ENCODE data around the gene RFWD3.
"Not testable (repeated sequence)": the region's sequence is repeated elsewhere in the genome, so short reads cannot be mapped to it uniquely, and the experiment has no call there.

Gene RFWD3

GRCh38 chr16:74659041-74659440 is 7.6 kb downstream of the RFWD3 start:
- H3K4me2 ChIP-seq (ENCODE audit: low read depth, low read length): no peak overlapping the region
- H3K36me3 ChIP-seq (replicated peaks; ENCODE audit: insufficient read depth, low read length): no peaks in the 10 kb centered on the region
- H2AFZ ChIP-seq (ENCODE audit: low read length): no peak overlapping the region
- peaks cover 93% of the 10 kb centered on the region for H3K79me2 ChIP-seq (ENCODE audit: low read length)
- no peaks in the 10 kb centered on the region for H3F3A ChIP-seq (ENCODE audit: insufficient read depth, low read length)
- no peak for DNase-seq
- H3K4me3 ChIP-seq (ENCODE audit: low read length): no peak overlapping the region
- H3K9me2 ChIP-seq (replicated peaks; ENCODE audit: insufficient read depth, low read length): no peaks in the 10 kb centered on the region
- no peaks in the 10 kb centered on the region for H3K27me3 ChIP-seq (replicated peaks; ENCODE audit: insufficient read depth, low read length)
- no peak overlapping the region for H3K27ac ChIP-seq (ENCODE audit: low read length)
- no peaks in the 10 kb centered on the region for H3K9me3 ChIP-seq (replicated peaks; ENCODE audit: insufficient read depth, low read length)
- TF ChIP-seq EZH2 (optimal IDR thresholded peaks at IDR 0.05; ENCODE audit: low read depth, low read length): no peak
- TF ChIP-seq, protein P1, sequence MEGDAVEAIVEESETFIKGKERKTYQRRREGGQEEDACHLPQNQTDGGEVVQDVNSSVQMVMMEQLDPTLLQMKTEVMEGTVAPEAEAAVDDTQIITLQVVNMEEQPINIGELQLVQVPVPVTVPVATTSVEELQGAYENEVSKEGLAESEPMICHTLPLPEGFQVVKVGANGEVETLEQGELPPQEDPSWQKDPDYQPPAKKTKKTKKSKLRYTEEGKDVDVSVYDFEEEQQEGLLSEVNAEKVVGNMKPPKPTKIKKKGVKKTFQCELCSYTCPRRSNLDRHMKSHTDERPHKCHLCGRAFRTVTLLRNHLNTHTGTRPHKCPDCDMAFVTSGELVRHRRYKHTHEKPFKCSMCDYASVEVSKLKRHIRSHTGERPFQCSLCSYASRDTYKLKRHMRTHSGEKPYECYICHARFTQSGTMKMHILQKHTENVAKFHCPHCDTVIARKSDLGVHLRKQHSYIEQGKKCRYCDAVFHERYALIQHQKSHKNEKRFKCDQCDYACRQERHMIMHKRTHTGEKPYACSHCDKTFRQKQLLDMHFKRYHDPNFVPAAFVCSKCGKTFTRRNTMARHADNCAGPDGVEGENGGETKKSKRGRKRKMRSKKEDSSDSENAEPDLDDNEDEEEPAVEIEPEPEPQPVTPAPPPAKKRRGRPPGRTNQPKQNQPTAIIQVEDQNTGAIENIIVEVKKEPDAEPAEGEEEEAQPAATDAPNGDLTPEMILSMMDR (IDR thresholded peaks at IDR 0.05; ENCODE audit: low read length): no peak
- TF ChIP-seq EZH2phosphoT487 (IDR thresholded peaks at IDR 0.05; ENCODE audit: low read length): no peak
- H3K9ac ChIP-seq (ENCODE audit: low read length): no peak overlapping the region
- no peaks in the 10 kb centered on the region; the same call in 1 of the 2 replicates for H3K4me1 ChIP-seq (ENCODE audit: low read length)
- peaks cover 3% of the 10 kb centered on the region; the same call in 1 of the 2 replicates for H4K20me1 ChIP-seq (ENCODE audit: insufficient read depth, low read length)

DNA sequence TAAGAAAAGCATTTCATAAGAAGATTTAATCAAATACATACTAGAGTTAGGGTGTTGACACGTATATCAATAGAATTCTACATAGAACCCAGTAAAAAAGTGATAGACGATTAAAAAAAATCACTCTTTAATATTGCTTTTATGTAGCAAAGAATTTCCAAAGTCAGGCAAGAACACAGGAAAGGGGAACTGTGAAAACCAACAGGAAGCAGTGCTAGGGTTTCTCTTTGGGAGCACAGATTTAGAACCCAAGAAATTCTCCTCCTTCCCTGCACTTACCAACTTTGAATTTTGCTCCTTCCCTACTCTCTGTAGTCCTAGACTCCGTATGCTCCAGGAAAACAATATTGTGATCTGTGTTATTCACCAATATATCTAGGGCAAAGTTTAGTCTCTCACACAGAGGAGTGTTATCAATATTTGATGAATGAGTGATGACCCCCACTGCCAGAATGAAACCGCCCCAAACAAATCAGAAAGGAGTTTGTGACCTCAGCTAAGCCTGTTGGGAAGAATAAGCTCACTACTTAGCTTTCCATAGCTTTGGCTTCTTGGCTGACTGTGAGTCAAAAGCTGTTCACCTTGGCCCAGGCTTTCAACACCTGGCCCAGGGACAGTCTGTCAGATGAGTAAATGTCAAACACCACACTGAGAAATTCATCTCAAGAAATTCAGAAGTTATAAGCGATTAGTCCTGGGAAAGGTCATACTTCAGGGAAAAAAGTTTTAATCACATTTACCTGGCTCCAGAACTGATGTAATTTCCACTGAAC is 8.6 kb downstream of the RFWD3 start:
- Histone ChIP-seq H3K79me2 (ENCODE audit: low read length) (peaks cover 88% of the 10 kb centered on the region), H3K4me3 (ENCODE audit: low read length) (no peak overlapping the region), H3K4me1 (ENCODE audit: low read length) (no peaks in the 10 kb centered on the region; the same call in 1 of the 2 replicates), H3K27me3 (replicated peaks; ENCODE audit: insufficient read depth, low read length) (no peaks in the 10 kb centered on the region), H3K4me2 (ENCODE audit: low read depth, low read length) (no peak overlapping the region), H3K36me3 (replicated peaks; ENCODE audit: insufficient read depth, low read length) (no peaks in the 10 kb centered on the region), H3K9me2 (replicated peaks; ENCODE audit: insufficient read depth, low read length) (no peaks in the 10 kb centered on the region), H3K9ac (ENCODE audit: low read length) (no peak overlapping the region), H3F3A (ENCODE audit: insufficient read depth, low read length) (no peaks in the 10 kb centered on the region), H3K9me3 (replicated peaks; ENCODE audit: insufficient read depth, low read length) (no peaks in the 10 kb centered on the region), H4K20me1 (ENCODE audit: insufficient read depth, low read length) (peaks cover 3% of the 10 kb centered on the region; the same call in 1 of the 2 replicates), H2AFZ (ENCODE audit: low read length) (no peak overlapping the region), H3K27ac (ENCODE audit: low read length) (no peak overlapping the region)
- DNase-seq: no peak
- TF ChIP-seq EZH2phosphoT487 (IDR thresholded peaks at IDR 0.05; ENCODE audit: low read length) (no peak), EZH2 (optimal IDR thresholded peaks at IDR 0.05; ENCODE audit: low read depth, low read length) (no peak)
- TF ChIP-seq, protein P1 (IDR thresholded peaks at IDR 0.05; ENCODE audit: low read length): no peak

GRCh38 chr16:74654536-74655050 is 12.1 kb downstream of the RFWD3 start:
- no peaks in the 10 kb centered on the region for H3K27me3 ChIP-seq (replicated peaks; ENCODE audit: insufficient read depth, low read length)
- TF ChIP-seq EZH2phosphoT487 (IDR thresholded peaks at IDR 0.05; ENCODE audit: low read length): no peak
- TF ChIP-seq, protein P1 (IDR thresholded peaks at IDR 0.05; ENCODE audit: low read length): no peak
- TF ChIP-seq EZH2 (optimal IDR thresholded peaks at IDR 0.05; ENCODE audit: low read depth, low read length): no peak
- DNase-seq: no peak
- H3K9me2 ChIP-seq (replicated peaks; ENCODE audit: insufficient read depth, low read length): no peaks in the 10 kb centered on the region
- no peaks in the 10 kb centered on the region; the same call in 1 of the 2 replicates for H3K4me1 ChIP-seq (ENCODE audit: low read length)
- peaks cover 81% of the 10 kb centered on the region for H3K79me2 ChIP-seq (ENCODE audit: low read length)
- H4K20me1 ChIP-seq (ENCODE audit: insufficient read depth, low read length): 0 out of 2 replicates have a peak, but pooled peaks cover 3% of the 10 kb centered on the region
- no peaks in the 10 kb centered on the region for H3K36me3 ChIP-seq (replicated peaks; ENCODE audit: insufficient read depth, low read length)
- H3K9me3 ChIP-seq (replicated peaks; ENCODE audit: insufficient read depth, low read length): no peaks in the 10 kb centered on the region
- no peak overlapping the region for H2AFZ ChIP-seq (ENCODE audit: low read length)
- no peak overlapping the region for H3K9ac ChIP-seq (ENCODE audit: low read length)
- no peaks in the 10 kb centered on the region for H3F3A ChIP-seq (ENCODE audit: insufficient read depth, low read length)
- no peak overlapping the region for H3K4me2 ChIP-seq (ENCODE audit: low read depth, low read length)
- no peak overlapping the region for H3K27ac ChIP-seq (ENCODE audit: low read length)
- H3K4me3 ChIP-seq (ENCODE audit: low read length): no peak overlapping the region

- not testable (repeated sequence) for H2AFZ ChIP-seq (ENCODE audit: low read length); H3K9me3 ChIP-seq (replicated peaks; ENCODE audit: insufficient read depth, low read length); H3K36me3 ChIP-seq (replicated peaks; ENCODE audit: insufficient read depth, low read length); H3K4me2 ChIP-seq (ENCODE audit: low read depth, low read length); H3K9me2 ChIP-seq (replicated peaks; ENCODE audit: insufficient read depth, low read length); H3K4me1 ChIP-seq (ENCODE audit: low read length); DNase-seq; H3K27me3 ChIP-seq (replicated peaks; ENCODE audit: insufficient read depth, low read length); H3K4me3 ChIP-seq (ENCODE audit: low read length); H3K27ac ChIP-seq (ENCODE audit: low read length); H3F3A ChIP-seq (ENCODE audit: insufficient read depth, low read length); H3K9ac ChIP-seq (ENCODE audit: low read length); H4K20me1 ChIP-seq (ENCODE audit: insufficient read depth, low read length)
- peaks cover 64% of the 10 kb centered on the region for H3K79me2 ChIP-seq (ENCODE audit: low read length)
Measured at GRCh38 chr16:74652883-74653282, 13.8 kb downstream of the RFWD3 start.
